HG03571 (cell line): ENCODE results near the gene SCO1.
"Not testable (repeated sequence)": the region's sequence is repeated elsewhere in the genome, so short reads cannot be mapped to it uniquely, and the experiment has no call there.

Experiments
- ATAC-seq: cut with Tn5 transposase; IDR thresholded peaks from one replicate; pipeline ENCODE4 v1.9.1; 2021; ENCODE audit not compliant: unreplicated experiment

SCO1 gene

DNA sequence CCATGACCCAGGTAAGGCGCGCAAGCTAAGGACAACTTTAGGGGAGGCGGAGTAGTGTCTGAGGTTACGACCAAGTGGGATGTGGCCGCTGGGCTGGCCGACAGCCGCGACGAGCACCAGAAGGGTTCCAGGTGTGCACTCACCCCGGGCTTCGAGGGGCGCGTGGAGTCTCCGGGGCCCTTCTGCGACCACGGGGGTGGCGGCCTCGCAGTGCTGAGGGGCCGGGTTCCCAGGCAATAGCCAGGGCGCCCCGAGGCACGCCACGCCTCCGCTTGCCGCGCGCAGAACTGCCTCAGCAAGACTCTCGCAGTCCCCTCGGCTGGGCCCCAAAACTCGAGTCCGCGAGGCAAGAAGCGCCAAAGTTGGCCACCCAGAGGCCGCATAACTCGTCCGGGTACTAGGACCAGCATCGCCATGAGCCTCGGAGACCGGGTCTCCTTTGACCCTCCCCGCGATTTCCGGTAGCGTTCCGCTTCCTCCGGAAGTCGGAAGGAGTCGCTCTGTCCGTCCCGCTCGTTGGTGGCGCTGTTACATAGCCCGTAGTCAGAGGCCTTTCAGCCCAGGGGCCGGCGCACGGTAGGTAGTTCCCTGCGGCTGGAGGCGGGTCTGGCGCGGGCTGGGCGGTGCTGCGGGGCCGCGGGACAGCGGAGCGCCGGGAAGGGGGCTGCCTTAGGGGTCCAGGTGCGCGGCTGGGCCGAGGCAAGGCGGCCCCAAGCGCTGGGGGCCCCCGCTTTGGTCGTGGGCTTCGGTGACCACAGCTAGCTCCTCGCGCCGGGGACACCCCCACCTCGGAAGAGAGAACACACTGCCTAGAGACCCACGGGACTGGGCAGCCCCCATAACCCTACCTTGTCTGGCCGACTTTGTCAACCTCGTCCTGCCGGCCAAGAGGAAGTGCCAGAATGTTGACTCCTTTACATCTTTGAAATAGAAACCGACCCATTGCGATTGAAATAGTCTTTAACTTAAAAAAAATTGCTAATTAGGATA is at the start of gene SCO1, which contains the start of gene ADPRM:
TSS of gene SCO1 (minus strand) at position 442 of the 990 bp plus-strand sequence. CDS start at position 416, 26 bp downstream.
TSS of gene ADPRM (plus strand) at position 503 of the 990 bp plus-strand sequence. CDS start 7,333 bp downstream, outside the sequence.
- peak; percentile 93 for ATAC-seq

DNA sequence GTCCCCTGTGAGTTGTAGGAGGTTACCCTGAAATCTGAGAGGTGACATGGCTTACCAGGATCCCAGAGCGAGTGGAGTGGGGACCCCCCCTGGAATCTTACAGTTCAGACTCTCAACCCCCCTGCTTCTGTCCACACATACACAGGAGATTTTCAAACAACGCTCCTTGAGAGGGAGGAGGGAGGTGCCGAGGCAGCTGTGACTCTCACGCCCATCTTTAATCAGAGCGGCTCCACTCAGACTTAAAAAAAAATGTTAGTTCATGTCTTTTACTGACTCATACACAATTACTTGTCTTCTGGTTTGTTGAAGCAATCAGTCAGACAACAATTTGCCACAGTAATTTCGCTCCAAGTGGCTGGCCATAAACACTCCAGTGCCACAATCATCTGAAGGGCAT is 47.9 kb upstream of the SCO1 start:
- no peak for ATAC-seq

DNA sequence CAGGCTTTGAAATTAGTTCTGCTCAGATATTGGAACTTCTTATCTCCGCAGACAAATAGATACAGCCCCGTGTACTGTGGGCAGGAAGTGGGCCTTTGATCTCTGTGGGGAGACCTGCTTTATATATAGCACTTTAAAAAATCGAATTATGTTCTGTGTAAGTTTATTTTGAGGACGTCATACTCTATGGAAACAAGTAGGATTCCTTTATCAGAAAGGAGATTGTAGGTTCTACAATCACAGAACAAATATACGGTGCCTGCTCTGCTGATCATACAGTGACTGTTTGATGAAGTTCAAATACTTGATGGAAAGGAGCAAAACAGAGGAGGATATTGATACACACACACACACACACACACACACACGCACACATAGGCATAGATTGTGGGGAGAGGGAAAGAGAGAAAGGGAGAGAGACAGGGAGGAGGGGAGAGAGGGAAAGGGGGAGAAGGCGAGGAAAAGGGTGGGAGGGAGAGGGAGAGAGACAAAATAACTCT is 47.2 kb upstream of the SCO1 start:
- no peak for ATAC-seq

DNA sequence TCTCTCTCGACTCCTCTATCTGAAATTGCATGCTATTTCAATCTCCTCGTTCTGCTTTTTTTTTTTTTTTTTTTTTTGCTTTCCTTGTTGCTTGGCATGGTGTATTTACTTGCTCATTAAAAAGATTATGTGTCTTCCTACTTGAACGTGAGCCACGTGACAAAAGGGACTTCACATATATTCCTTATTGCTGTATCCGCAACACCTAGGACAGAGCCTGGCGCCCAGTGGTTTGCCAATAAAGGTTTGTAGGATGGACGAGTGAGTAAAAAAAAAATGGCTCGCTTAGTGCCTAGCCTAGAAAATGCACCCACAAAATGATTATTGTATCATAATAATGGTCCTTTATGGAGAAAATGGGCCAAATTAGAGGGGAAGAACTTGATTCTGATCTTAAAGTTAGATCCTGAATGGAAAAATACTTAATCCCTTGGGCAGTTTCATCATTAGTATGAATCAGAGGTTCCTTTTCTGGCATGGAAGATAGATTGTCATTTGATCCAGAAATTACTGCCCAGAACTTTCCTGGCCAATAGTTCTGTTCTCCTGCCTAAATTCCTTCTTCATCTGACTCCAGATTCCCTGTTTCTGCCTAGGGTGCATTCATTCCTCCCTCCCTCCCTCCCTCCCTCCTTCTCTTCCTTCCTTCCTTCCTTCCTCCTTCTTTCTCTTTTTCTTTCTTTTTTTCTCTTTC is 46.1 kb upstream of the SCO1 start:
- no peak for ATAC-seq

DNA sequence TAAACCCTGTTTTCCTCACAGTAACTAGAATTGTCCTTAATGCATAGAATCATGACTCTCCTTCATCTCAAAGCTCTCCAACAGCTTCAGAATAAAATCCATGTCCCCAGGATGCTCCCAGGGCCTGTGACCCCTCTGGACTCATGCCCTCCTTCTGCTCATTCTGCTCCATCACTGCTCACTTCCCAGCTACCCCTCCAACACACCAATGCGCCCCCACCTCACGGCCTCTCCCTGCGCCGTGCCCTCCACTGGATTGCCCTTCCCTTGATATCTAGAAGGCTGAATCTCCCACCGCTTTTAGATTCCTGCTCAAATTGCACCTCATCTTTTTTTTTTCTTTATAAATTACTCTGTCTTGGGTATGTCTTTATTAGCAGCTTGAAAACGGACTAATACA is 45.1 kb upstream of the SCO1 start:
- no peak for ATAC-seq

DNA sequence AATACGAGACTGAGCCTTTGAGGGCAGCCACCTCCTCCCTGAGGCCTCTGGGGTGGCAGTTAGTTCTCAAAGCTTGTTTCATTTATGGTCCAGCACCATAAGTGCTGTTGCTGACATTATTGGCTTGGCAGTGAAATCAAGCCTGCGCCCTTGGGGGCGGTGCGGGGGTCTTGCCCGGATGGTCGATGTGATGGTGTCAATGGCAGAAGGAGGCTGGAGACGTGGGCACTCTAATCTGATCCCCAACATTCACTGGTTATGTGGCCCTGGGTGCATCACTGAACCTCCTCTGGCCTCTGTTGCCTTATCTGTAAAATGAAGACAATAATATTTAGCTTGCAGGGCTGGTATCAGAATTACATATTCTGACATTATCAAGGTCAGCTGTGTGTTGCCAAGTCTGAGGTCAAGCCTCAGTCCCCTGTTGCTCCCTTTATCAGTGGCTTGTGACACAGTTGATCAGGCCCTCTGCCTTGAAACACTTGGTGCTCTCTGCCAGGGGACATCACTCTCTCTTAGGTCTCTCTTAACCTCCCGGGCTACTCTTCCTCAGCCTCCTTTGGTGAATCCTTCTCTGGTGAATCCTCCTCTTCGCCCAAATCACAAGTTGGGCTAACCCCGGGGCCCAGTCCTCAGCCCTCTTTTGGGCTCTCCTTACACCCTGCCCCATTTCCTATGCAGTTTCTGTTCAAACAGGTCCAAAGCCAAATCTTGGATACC is 44.2 kb upstream of the SCO1 start:
- ATAC-seq = no peak

DNA sequence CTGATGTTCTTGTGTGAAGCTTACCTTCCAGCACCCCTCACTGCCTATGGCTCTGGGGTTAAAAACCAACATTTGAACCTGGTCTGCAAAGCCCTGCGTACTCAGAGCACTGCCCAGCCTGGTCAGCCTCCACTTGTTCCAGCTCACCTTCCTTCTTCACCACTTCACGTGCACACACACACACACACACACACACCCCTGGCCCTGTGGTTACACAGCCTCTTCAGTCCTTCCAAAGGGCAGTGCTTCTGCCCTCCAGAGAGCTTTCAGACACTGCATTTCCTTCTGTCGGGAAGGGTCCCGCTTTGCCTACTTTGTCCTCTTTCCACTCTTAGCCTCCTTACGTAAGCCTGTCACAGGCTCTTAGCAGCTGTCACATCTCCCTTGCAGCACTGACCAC is 42.1 kb upstream of the SCO1 start:
- no peak for ATAC-seq

DNA sequence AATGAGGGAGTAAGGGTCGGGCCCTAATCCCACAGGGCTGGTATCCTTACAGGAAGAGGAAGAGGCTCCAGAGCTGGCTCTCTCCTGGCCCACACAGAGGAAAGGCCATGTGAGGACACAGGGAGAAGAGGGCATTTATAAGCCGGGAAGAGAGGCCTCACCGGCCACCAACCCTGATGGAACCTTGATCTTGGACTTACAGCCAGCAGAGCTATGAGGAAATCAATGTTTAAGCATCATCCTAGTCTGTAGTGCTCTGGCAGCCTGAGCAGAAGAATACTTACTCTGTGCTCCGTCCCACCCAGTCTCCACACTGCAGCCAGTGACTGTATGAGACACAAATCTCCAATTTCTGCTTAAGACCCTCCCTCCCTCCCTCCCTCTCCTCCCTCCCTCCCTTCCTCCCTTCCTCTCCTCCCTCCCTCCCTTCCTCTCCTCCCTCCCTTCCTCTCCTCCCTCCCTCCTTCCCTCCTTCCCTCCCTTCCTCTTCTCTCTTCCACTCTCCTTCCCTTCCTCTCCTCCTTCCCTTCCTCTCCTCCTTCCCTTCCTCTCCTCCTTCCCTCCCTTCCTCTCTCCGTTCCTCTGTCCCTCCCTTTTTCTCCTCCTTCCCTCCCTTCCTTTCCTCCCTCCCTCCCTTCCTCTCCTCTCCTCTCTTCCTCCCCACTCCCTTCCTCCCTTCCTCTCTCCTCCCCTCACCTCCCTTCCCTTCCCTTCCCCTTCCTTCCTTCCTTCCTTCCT is 41.4 kb upstream of the SCO1 start:
- no peak for ATAC-seq

DNA sequence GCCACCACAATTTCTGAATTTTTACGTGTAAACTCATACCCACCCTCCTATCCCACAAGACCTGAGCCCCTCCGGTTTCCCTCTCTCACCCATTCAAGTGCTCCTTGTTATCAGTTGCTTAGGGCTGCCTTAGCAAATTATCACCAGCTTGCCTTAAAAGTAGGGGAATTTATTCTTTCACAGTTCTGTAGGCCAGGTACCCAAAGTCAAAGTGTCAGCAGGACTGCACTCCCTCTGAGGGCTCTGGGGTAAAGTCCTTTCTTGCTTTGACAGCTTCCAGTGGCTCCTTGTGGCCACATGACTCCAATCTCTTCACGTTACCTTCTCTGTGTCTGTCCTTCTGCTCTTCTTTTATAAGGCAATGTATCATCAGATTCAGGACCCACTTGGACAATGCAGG is 40.4 kb upstream of the SCO1 start:
- no peak for ATAC-seq

DNA sequence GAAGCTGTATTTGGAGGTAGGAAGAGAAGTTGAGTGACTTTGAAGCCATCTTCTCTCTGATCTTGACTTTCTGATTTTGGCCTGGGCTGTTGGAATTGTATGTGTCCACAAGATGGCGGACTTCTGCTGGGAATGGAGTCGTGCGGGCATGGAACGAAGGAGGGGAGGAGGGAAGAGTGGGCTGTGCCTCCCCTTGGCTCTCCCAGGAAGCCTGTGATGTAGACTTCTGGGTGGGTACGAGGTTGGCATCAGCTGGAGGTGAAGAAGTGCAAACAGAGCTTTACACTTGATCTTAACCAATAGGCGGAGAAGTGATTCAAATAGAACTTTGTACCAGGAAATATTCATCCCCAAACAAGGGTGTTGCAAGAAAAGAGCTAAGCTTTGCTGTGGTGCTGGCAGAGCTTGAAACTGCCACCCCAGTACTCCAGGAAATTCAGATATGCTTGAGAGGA is 39.9 kb upstream of the SCO1 start:
- no peak for ATAC-seq

DNA sequence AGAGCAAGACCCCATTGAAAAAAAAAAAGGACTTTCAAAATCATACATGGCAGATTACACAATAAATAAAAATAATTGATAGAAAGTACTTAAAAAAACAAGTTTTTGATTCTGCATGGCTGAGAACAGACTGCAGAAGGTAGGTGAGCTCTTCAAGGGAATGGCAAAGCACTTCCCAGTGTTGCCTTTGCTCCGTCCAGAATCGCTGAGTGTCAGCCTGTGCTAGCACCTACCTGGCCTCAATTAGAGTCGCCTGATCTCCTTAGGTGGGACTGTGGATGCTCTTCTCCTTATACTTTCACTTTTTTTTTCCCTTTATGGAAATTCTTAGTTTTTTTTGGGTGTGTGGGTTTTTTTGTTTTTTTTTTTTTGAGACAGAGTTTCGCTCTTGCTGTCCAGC is 38.5 kb upstream of the SCO1 start:
- ATAC-seq = no peak

DNA sequence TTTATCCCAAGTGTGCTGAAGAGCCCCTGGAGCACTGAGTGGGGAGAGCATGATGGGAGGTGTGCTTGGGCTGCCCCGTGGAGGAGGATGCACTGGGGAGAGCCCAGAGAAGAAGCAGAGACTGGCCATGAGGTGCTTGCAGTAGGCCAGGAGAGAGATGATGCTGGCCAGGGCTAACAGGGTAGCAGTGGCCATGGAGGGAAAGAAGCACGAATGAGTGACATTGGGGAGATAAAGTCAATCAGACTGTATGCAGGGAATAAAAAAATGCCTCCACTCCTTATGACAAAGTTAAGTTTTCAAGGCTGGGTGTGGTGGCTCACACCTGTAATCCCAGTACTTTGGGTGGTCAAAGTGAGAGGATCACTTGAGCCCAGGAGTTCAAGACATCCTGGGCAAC is 37.9 kb upstream of the SCO1 start:
- ATAC-seq = no peak

DNA sequence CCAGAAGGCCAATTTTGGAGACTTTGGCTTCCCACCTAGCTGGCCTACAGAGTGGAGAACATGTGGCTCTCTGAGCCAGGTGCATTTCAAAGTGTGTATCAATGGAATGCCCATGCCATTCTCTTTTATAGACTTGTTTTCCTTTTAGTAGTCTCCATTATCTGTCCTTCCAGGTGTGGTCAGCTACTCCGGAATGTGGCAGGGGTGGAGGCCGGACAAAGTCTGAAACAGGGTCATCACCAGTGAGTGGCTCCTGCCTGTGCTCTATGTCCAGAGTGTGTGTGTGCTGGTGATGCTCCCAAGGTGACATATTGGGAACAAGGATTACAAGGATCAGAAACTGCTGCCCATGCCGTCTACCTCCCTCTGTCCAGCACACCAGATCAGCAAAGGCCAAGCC is 36.3 kb upstream of the SCO1 start:
- no peak for ATAC-seq

DNA sequence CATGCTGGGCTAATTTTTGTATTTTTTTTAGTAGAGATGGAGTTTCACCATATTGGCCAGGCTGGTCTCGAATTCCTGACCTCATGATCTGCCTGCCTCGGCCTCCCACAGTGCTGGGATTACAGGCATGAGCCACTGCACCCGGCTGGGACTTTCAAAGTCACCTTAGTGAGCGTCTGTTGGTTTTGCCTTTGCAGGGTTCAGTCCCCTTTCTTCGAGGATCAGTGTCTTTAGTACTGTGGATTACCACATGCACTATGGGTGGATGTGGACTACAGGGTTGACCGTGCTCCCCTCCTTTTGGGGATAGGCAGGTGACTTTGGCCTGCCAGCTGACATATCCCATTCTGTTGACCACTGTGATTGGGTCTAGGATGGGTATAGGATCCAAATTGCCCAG is 34.8 kb upstream of the SCO1 start:
- not testable (repeated sequence) for ATAC-seq

DNA sequence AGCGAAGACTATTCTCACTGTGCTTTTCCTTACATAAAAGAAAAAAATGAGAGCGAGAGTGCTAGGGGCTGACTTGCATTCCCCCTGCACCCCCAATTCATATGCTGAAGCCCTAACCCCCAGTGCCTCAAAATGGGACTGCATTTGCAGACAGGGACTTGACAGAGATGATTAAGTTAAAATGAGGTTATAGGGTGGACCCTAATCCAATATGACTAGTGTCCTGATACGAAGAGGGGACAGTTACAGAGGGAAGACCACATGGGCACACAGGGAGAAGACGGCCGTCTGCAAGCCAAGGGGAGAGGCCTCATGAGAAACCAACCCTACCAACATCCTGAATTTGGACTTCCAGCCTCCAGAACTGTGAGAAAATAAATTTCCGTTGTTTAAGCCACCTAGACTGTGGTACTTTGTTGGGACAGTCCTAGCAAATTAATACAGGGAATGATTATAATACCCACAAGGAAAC is 34.1 kb upstream of the SCO1 start:
- ATAC-seq = no peak

DNA sequence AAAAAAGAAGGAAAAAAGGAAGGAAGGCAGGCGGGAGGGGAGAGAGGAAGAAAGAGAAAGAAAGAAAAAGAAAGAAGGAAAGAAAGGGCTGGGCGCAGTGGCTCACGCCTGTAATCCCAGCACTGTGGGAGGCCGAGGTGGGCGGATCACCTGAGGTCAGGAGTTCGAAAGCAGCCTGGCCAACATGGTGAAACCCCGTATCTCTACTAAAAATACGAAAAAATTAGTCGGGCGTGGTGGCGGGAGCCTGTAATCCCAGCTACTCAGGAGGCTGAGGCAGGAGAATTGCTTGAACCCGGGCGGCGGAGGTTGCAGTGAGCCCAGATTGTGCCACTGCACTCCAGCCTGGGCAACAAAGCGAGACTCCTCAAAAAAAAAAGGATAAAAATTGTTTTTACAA is 32.9 kb upstream of the SCO1 start:
- not testable (repeated sequence) for ATAC-seq

DNA sequence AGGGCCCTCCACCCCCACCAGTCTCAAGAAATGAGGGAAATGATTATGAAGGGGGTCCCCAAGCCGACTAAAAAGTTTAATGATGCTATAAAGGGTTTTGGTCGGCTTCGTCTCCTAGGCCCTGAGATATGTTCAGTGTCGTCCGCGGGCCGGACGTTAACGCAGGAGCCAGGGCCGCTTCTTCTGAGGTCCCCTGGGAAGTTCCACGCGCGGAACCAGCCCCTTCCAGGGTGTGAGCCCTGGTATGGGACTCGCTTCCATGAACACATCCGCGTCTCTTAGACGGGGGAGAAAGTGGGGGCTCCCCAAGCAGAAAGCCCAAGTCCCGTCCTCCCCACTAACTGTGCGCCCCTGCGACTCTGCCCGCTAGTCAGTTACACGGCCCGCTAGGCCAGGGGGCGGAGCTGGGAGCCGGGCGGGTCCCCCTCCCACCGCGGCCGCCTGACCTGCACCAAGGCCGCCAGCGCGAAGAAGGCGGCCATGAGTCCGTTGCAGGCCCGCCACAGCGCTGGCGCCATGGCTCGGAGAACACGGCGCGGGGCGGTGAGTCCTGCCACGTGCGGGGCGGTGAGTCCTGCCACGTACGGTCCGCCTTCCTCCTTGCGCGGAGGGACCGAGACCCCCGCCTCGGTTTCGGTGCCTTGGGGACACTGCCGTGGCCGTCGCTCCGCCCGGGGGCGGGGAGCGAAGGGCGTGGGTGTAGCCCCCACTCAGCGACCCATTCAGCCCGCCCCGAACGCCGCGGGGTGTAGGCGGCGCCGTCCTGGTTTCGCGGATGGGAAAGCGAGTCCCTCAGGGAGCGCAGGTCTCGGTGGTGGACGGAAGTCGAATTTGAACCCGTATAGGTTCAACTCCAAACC is 32.2 kb upstream of the SCO1 start, which contains the start of gene TMEM220:
TSS of gene TMEM220 (minus strand) at position 690 of the 860 bp plus-strand sequence. CDS start at position 518, 172 bp downstream.
- peak; percentile 69 for ATAC-seq

DNA sequence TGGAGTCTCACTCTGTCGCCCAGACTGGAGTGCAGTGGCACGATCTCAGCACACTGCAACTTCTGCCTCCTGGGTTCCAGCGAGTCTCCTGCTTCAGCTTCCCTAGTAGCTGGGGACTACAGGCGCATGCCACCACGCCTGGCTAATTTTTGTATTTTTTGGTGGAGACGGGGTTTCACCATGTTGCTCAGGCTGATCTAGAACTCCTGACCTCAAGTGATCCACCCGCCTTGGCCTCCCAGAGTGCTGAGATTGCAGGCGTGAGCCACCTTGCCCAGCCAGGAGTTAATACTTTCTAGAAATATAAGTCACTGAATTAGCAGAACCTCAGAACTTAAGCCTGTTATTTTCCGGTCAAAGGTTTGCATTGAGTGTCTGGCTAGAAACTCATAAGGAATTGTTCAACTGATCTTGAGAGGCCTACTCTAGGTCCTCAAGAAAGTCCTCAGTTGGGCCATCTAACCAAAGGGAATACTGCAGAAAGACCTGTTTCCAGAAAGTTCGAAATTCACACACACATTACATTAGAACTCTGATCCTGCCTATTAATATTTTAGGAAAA is 31.1 kb upstream of the SCO1 start:
- no peak for ATAC-seq

DNA sequence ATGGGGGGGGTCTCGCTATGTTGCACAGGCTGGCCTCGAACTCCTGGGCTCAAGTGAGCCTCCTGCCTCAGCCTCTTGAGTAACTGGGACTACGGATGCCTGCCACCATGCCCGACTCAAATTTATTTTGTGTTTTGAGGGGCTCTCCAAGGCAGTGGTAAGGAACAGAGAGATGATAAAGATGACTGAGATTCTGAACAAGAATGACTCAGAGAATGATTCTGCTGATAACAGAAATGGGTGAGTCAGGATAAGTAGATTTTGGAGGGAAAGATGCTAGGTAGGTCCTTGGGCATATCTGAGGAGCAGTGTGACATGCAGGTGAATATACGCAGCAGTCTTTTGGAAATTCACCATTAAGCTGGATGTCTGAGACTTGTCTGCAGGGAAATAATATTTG is 29.9 kb upstream of the SCO1 start:
- ATAC-seq = no peak
